ENCODE data around the gene SEZ6L. TPM values are rescaled to one million over a fixed set of nuclear protein-coding genes. Genes with fewer than 3 reads are reported as not detected.

Gene SEZ6L
- polyA plus RNA-seq, 1 donor (not counting 4 experiments of a cell fraction or from before 2014, with no cell fraction given), result not detected

DNA sequence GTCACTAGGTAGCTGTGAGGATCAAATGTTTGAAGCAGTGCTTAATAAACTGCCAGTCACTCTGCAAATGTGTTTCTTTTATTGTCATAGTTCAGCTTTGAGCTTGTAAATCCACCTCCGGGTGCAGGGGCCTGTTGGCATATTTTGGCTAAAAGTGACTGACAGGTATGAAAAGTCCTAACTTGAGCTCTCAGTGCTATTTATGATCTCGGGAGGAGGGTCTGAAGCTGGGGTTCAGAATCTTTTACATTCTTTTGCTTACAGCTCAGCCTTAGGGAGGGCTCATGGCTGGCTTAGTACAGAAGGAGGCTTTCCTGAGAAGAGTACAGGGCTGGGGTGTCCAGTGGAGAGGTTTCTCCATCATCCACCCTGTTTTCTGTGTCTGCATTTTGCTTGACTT, 261.3 kb downstream of the SEZ6L start:
- H3K9ac ChIP-seq (ENCODE audit: control insufficient read depth, extremely low read depth, insufficient read depth, low read length), result no peak overlapping the region
- H3K9me3 ChIP-seq (ENCODE audit: control insufficient read depth, low read depth, low read length), result no peaks in the 10 kb centered on the region
- H2AFZ ChIP-seq (ENCODE audit: control insufficient read depth, low read length), result no peak overlapping the region
- H3K36me3 ChIP-seq (ENCODE audit: control insufficient read depth in 2 of 2, extremely low read depth in 1 of 2, insufficient read depth in 2 of 2, low read length in 2 of 2), result peaks cover 0 to 6% of the 10 kb centered on the region in 2 experiments
- H3K27me3 ChIP-seq (ENCODE audit: control insufficient read depth, extremely low read depth, insufficient read depth, low read length), result no peaks in the 10 kb centered on the region
- no peaks in the 10 kb centered on the region for H3K9me1 ChIP-seq (ENCODE audit: control insufficient read depth, extremely low read depth, insufficient read depth, low read length)
- FAIRE-seq (no peak), DNase-seq (ENCODE audit: low read depth, low spot score) (no peak)
- dilution Hi-C loops (cut with MboI; ENCODE audit: extremely low pct_ligation_motif_present, low sequenced_read_pairs), result no loop called here
- no peaks in the 10 kb centered on the region for H4K20me1 ChIP-seq (ENCODE audit: control insufficient read depth, extremely low read depth, insufficient read depth, low read length)
- no peak overlapping the region for H3K27ac ChIP-seq (ENCODE audit: control insufficient read depth, insufficient read depth, low read length)
- peaks cover 9% of the 10 kb centered on the region for H3K4me1 ChIP-seq (ENCODE audit: control insufficient read depth, extremely low read depth, insufficient read depth, low read length)
- no peak for TF ChIP-seq EZH2 (IDR thresholded peaks at IDR 0.05; ENCODE audit: low read length)
- TF ChIP-seq, protein P1, sequence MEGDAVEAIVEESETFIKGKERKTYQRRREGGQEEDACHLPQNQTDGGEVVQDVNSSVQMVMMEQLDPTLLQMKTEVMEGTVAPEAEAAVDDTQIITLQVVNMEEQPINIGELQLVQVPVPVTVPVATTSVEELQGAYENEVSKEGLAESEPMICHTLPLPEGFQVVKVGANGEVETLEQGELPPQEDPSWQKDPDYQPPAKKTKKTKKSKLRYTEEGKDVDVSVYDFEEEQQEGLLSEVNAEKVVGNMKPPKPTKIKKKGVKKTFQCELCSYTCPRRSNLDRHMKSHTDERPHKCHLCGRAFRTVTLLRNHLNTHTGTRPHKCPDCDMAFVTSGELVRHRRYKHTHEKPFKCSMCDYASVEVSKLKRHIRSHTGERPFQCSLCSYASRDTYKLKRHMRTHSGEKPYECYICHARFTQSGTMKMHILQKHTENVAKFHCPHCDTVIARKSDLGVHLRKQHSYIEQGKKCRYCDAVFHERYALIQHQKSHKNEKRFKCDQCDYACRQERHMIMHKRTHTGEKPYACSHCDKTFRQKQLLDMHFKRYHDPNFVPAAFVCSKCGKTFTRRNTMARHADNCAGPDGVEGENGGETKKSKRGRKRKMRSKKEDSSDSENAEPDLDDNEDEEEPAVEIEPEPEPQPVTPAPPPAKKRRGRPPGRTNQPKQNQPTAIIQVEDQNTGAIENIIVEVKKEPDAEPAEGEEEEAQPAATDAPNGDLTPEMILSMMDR (optimal IDR thresholded peaks at IDR 0.05 in 1 of 3, IDR thresholded peaks at IDR 0.05 in 1 of 3, conservative IDR thresholded peaks at IDR 0.05 in 1 of 3; ENCODE audit: extremely low read depth in 1 of 3, insufficient read depth in 2 of 3, low read length in 3 of 3), result no peak
- no peaks in the 10 kb centered on the region for H3K79me2 ChIP-seq (ENCODE audit: control insufficient read depth, insufficient read depth, low read length)
- H3K4me3 ChIP-seq (ENCODE audit: control insufficient read depth in 2 of 3, extremely low read depth in 1 of 3, insufficient read depth in 2 of 3, low read depth in 1 of 3, low read length in 3 of 3), result no peak overlapping the region
- no peak overlapping the region for H3K4me2 ChIP-seq (ENCODE audit: control insufficient read depth, extremely low read depth, insufficient read depth, low read depth, low read length)

DNA sequence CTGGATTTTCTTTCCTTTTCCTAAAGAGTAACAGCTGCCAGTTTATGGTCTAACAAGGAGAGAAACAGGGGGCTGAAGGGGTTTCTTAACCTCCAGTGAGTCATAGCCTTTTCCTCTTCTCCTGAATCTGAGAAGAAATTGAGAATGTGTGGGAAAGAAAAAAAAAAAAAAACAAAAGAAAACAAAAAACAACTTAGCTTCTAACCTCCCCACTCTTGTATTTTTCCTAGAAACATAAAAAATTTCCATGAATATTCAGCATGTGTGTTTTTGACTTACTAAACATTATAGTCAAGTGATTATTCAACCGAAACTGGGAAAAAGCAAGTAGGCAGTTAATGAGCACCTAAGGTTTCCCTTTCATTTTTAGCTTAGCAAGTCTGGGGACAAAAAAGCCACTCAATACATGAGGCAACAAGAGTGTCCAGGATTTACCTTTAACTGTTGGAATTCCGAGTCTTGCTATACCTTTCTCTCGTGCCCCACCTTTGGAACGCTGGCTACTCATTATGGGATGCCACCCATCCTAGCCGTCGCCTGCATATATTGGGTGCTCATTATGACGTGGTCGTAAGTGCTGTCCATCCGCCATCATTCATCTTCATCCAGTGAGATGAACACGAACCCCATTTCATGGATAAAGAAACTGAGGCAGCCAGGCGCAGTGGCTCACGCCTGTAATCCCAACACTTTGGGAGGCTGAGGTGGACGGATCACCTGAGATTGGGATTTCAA, 262.2 kb downstream of the SEZ6L start:
- H4K20me1 ChIP-seq (ENCODE audit: control insufficient read depth, extremely low read depth, insufficient read depth, low read length), result no peaks in the 10 kb centered on the region
- H3K36me3 ChIP-seq (ENCODE audit: control insufficient read depth in 2 of 2, extremely low read depth in 1 of 2, insufficient read depth in 2 of 2, low read length in 2 of 2), result peaks cover 0 to 7% of the 10 kb centered on the region in 2 experiments
- H2AFZ ChIP-seq (ENCODE audit: control insufficient read depth, low read length), result no peak overlapping the region
- TF ChIP-seq, protein P1 (optimal IDR thresholded peaks at IDR 0.05 in 1 of 3, IDR thresholded peaks at IDR 0.05 in 1 of 3, conservative IDR thresholded peaks at IDR 0.05 in 1 of 3; ENCODE audit: extremely low read depth in 1 of 3, insufficient read depth in 2 of 3, low read length in 3 of 3), result no peak
- no peak for TF ChIP-seq EZH2 (IDR thresholded peaks at IDR 0.05; ENCODE audit: low read length)
- H3K4me1 ChIP-seq (ENCODE audit: control insufficient read depth, extremely low read depth, insufficient read depth, low read length), result peaks cover 9% of the 10 kb centered on the region
- no peak overlapping the region for H3K9ac ChIP-seq (ENCODE audit: control insufficient read depth, extremely low read depth, insufficient read depth, low read length)
- no peaks in the 10 kb centered on the region for H3K79me2 ChIP-seq (ENCODE audit: control insufficient read depth, insufficient read depth, low read length)
- no peak overlapping the region for H3K4me3 ChIP-seq (ENCODE audit: control insufficient read depth in 2 of 3, extremely low read depth in 1 of 3, insufficient read depth in 2 of 3, low read depth in 1 of 3, low read length in 3 of 3)
- dilution Hi-C loops (cut with MboI; ENCODE audit: extremely low pct_ligation_motif_present, low sequenced_read_pairs), result no loop called here
- H3K9me3 ChIP-seq (ENCODE audit: control insufficient read depth, low read depth, low read length), result no peaks in the 10 kb centered on the region
- H3K27me3 ChIP-seq (ENCODE audit: control insufficient read depth, extremely low read depth, insufficient read depth, low read length), result no peaks in the 10 kb centered on the region
- H3K4me2 ChIP-seq (ENCODE audit: control insufficient read depth, extremely low read depth, insufficient read depth, low read depth, low read length), result no peak overlapping the region
- H3K9me1 ChIP-seq (ENCODE audit: control insufficient read depth, extremely low read depth, insufficient read depth, low read length), result no peaks in the 10 kb centered on the region
- DNase-seq (ENCODE audit: low read depth, low spot score) (no peak), FAIRE-seq (no peak)
- no peak overlapping the region for H3K27ac ChIP-seq (ENCODE audit: control insufficient read depth, insufficient read depth, low read length)
